ENCODE measurements around the gene APOL6. TPM values are rescaled to one million over a fixed set of nuclear protein-coding genes. Genes with fewer than 3 reads are reported as not detected.

APOL6 gene
- total and polyA plus RNA-seq, 2 of the 13 experiments (the other 11 are each of a cell fraction or from before 2014, with no cell fraction given) = 5.2 to 7.5 TPM

DNA sequence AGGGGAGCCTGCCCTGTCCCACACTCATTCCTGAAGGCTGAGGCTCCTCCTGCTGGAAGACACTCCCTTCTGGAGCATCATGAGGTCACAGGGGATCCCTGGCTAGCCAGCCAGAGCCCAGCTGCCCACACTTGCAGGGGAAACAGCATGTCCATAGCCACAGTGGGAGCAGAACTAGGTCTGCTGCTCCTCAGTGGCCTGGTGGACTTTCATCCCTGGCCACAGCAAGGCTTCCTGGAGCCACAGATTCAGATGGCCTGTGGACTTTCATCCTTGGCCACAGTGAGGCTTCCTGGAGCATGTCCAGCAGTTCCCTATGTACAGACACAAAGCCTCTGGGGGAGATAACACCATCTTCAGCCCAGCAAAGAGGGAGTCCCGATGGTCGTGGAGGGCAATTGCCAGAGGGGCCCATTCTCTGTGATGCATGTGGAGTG is 5.9 kb upstream of the APOL6 start (continued):
- TF ChIP-seq ASH2L (IDR thresholded peaks at IDR 0.05; ENCODE audit: insufficient read length, low read depth, low read length) = peak; percentile 31
- TF ChIP-seq TIGD3 (CRISPR knock-in tag; IDR thresholded peaks at IDR 0.05; ENCODE audit: borderline replicate concordance) = no peak
- TF ChIP-seq ZNF878 (CRISPR knock-in tag; IDR thresholded peaks at IDR 0.05) = no peak
- TF ChIP-seq PCBP1 (IDR thresholded peaks at IDR 0.05; ENCODE audit: borderline replicate concordance, low read depth, low read length) = no peak
- no peak for TF ChIP-seq ZNF256 (CRISPR knock-in tag; conservative IDR thresholded peaks at IDR 0.05)
- no peak for TF ChIP-seq SP1 (IDR thresholded peaks at IDR 0.05)
- no peak for TF ChIP-seq SP1 (CRISPR knock-in tag; IDR thresholded peaks at IDR 0.05)
- TF ChIP-seq ZNF138 (CRISPR knock-in tag; IDR thresholded peaks at IDR 0.05; ENCODE audit: low read depth) = no peak
- no peak for TF ChIP-seq ZNF441 (CRISPR knock-in tag; IDR thresholded peaks at IDR 0.05; ENCODE audit: borderline replicate concordance)
- TF ChIP-seq, protein P1, sequence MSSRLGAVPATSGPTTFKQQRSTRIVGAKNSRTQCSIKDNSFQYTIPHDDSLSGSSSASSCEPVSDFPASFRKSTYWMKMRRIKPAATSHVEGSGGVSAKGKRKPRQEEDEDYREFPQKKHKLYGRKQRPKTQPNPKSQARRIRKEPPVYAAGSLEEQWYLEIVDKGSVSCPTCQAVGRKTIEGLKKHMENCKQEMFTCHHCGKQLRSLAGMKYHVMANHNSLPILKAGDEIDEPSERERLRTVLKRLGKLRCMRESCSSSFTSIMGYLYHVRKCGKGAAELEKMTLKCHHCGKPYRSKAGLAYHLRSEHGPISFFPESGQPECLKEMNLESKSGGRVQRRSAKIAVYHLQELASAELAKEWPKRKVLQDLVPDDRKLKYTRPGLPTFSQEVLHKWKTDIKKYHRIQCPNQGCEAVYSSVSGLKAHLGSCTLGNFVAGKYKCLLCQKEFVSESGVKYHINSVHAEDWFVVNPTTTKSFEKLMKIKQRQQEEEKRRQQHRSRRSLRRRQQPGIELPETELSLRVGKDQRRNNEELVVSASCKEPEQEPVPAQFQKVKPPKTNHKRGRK (CRISPR knock-in tag; IDR thresholded peaks at IDR 0.05) = no peak
- TF ChIP-seq FOSL1 (CRISPR knock-in tag; IDR thresholded peaks at IDR 0.05; ENCODE audit: borderline replicate concordance) = no peak
- TF ChIP-seq HMG20A (CRISPR knock-in tag; IDR thresholded peaks at IDR 0.05; ENCODE audit: borderline replicate concordance) = peak; percentile 64; the same call in 1 of the 2 replicates
- no peak for TF ChIP-seq NR2F6 (IDR thresholded peaks at IDR 0.05)
- 0 out of 2 replicates have a peak, but pooled peaks have one; percentile 11 for TF ChIP-seq NR2F6 (CRISPR knock-in tag; IDR thresholded peaks at IDR 0.05)
- no peak for TF ChIP-seq ZNF792 (CRISPR knock-in tag; IDR thresholded peaks at IDR 0.05)
- TF ChIP-seq ZNF10 (CRISPR knock-in tag; IDR thresholded peaks at IDR 0.05; ENCODE audit: borderline replicate concordance, low read depth) = no peak
- no peak for TF ChIP-seq KDM3A (CRISPR knock-in tag; IDR thresholded peaks at IDR 0.05; ENCODE audit: low read depth)
- no peak for TF ChIP-seq FUBP1 (CRISPR knock-in tag; IDR thresholded peaks at IDR 0.05; ENCODE audit: borderline replicate concordance)
- no peak for TF ChIP-seq RFXANK (CRISPR knock-in tag; IDR thresholded peaks at IDR 0.05)
- TF ChIP-seq ZBTB7B (CRISPR knock-in tag; IDR thresholded peaks at IDR 0.05) = peak; percentile 68; the same call in 1 of the 2 replicates
- TF ChIP-seq KAT2B (IDR thresholded peaks at IDR 0.05; ENCODE audit: borderline replicate concordance, low read depth, low read length) = no peak
- no peak for TF ChIP-seq SMARCE1 (IDR thresholded peaks at IDR 0.05; ENCODE audit: borderline replicate concordance)
- no peak for TF ChIP-seq GPN1 (CRISPR knock-in tag; IDR thresholded peaks at IDR 0.05; ENCODE audit: borderline replicate concordance)
- TF ChIP-seq ZC3H13 (CRISPR knock-in tag; IDR thresholded peaks at IDR 0.05) = no peak
- no peak for TF ChIP-seq ZNF281 (CRISPR knock-in tag; IDR thresholded peaks at IDR 0.05; ENCODE audit: borderline replicate concordance)
- no peak for TF ChIP-seq CHD4 (IDR thresholded peaks at IDR 0.05; ENCODE audit: borderline replicate concordance, low read length)
